K562 (cell line): ENCODE results near the gene ZNF585A. TPM values are rescaled to one million over a fixed set of nuclear protein-coding genes. Genes with fewer than 3 reads are reported as not detected.

Source experiments
- ATAC-seq: fragments of 200-7000 bp; cut with Tn5 transposase; 3 replicates; pipeline ENCODE4 v1.9.1; 2020; ENCODE audit warnings: moderate library complexity
- BruUV-seq: library from RNA; stranded (reverse); fragments of 400-500 nt; replicated peaks from 2 replicates; lab custom pipeline; 2021; lab: Mats Ljungman, UMichigan
- CTCF ChIA-PET: fragments of 300-600 bp; formaldehyde crosslinking; extraction: SDS; loops from one replicate; lab custom pipeline; 2021; ENCODE audit warnings: low intra/inter-chr PET ratio; lab: Yijun Ruan, JAX
- POLR2A ChIA-PET: fragments of 300-600, 350-650 bp; sonication (Branson Sonifier 250); formaldehyde crosslinking; extraction: SDS; loops from one replicate; lab custom pipeline; 2021; ENCODE audit warnings: antibody characterized with exemption, inconsistent platforms; lab: Yijun Ruan, JAX
- DNase-seq, 4 experiments: peaks; one replicate each; pipeline versions ENCODE4 v3.0.0 to v3.0.0-alpha.2; 2011 to 2018; ENCODE audit warnings: low spot score in 3 of 4, mixed read lengths in 3 of 4; ENCODE audit errors: extremely low read depth in 1 of 4
- FAIRE-seq: peaks from 2 replicates; lab custom pipeline; 2011; peaks lifted over from hg19 to GRCh38; lab: Jason Lieb, UNC
- H2AFZ ChIP-seq: 2 replicates; pipeline ENCODE4 v1.6.0; 2011; ENCODE audit warnings: low read depth, low read length, control low read depth, inconsistent platforms
- H3K27ac ChIP-seq: fragments of 200-600 bp; 3 replicates; pipeline ENCODE4 v1.8.0; 2011; ENCODE audit warnings: low read depth, mild to moderate bottlenecking, control low read depth, inconsistent platforms, low read length, moderate library complexity, mixed read lengths; ENCODE audit errors: extremely low read depth
- H3K27me3 ChIP-seq, 2 experiments: fragments of 300-600 bp in 1 of 2; 2 replicates in 1 of 2; 3 replicates in 1 of 2; pipeline versions ENCODE4 v1.6.0 to v1.8.0; 2011; ENCODE audit warnings: inconsistent platforms in 2 of 2, low read length in 2 of 2, mild to moderate bottlenecking in 1 of 2, mixed read lengths in 1 of 2, moderate library complexity in 1 of 2; ENCODE audit not compliant: control insufficient read depth in 2 of 2, insufficient read depth in 2 of 2
- H3K36me3 ChIP-seq: fragments of 300-600 bp; 3 replicates; pipeline ENCODE4 v1.8.0; 2011; ENCODE audit warnings: mild to moderate bottlenecking, low read length, inconsistent platforms; ENCODE audit not compliant: control insufficient read depth, insufficient read depth
- H3K4me1 ChIP-seq, 2 experiments: fragments of 200-600 bp in 1 of 2; replicated peaks in 1 of 2; 2 replicates in 1 of 2; 3 replicates in 1 of 2; pipeline versions ENCODE4 v1.5.1 to v1.8.0; 2011; ENCODE audit warnings: inconsistent platforms in 2 of 2, low read length in 2 of 2, mild to moderate bottlenecking in 1 of 2, mixed read lengths in 1 of 2, moderate library complexity in 1 of 2; ENCODE audit not compliant: control insufficient read depth in 2 of 2, insufficient read depth in 2 of 2
- H3K4me2 ChIP-seq: 2 replicates; pipeline ENCODE4 v1.6.1; 2011; ENCODE audit warnings: low read length, control low read depth, inconsistent platforms, mixed read lengths; ENCODE audit not compliant: insufficient read depth
- H3K4me3 ChIP-seq: fragments of 200-600 bp; sonication (generic), shearing (Covaris generic); 2 replicates; pipeline ENCODE4 v1.5.1; 2016; ENCODE audit warnings: control low read depth, inconsistent platforms
- H3K79me2 ChIP-seq: fragments of 200-600 bp; 3 replicates; pipeline ENCODE4 v1.8.0; 2011; ENCODE audit warnings: low read length, inconsistent platforms; ENCODE audit not compliant: control insufficient read depth, insufficient read depth
- H3K9ac ChIP-seq, 2 experiments: 2 replicates each; pipeline versions ENCODE4 v1.6.0 to v1.6.1; 2011; ENCODE audit warnings: low read depth in 2 of 2, low read length in 2 of 2, control low read depth in 1 of 2, inconsistent platforms in 1 of 2, mild to moderate bottlenecking in 1 of 2, mixed read lengths in 1 of 2; ENCODE audit not compliant: insufficient read depth in 1 of 2
- H3K9me1 ChIP-seq: one replicate; pipeline ENCODE4 v1.6.0; 2011; ENCODE audit warnings: inconsistent platforms, mild to moderate bottlenecking, low read length, moderate library complexity; ENCODE audit not compliant: control insufficient read depth, insufficient read depth
- H3K9me3 ChIP-seq: replicated peaks from 2 replicates; pipeline ENCODE4 v1.5.1; 2011; ENCODE audit warnings: low read depth, low read length, inconsistent platforms; ENCODE audit not compliant: control insufficient read depth, insufficient read depth
- H4K20me1 ChIP-seq: replicated peaks from 2 replicates; pipeline ENCODE4 v1.6.1; 2011; ENCODE audit warnings: low read length, inconsistent platforms, mixed read lengths; ENCODE audit not compliant: control insufficient read depth, insufficient read depth
- BDP1 ChIP-seq: IDR thresholded peaks from 3 replicates; pipeline ENCODE4 v1.6.1; 2011; ENCODE audit not compliant: insufficient read length, insufficient read depth
- ELF1 ChIP-seq: fragments of 200-800 bp; sonication (Bioruptor generic); IDR thresholded peaks from 2 replicates; pipeline ENCODE4 v1.6.1; 2016; ENCODE audit warnings: missing genetic modification characterization, missing compliant biosample characterization
- ELF4 ChIP-seq: fragments of 450-650 bp; formaldehyde crosslinking; IDR thresholded peaks from 2 replicates; pipeline ENCODE4 v1.4.0; 2022; ENCODE audit warnings: missing genetic modification characterization
- FOSL1 ChIP-seq: fragments of 200-800 bp; sonication (Bioruptor generic); conservative IDR thresholded peaks from 2 replicates; pipeline ENCODE4 v1.6.1; 2016; ENCODE audit warnings: missing genetic modification characterization, missing compliant biosample characterization
- HDAC6 ChIP-seq: IDR thresholded peaks from 2 replicates; pipeline ENCODE4 v1.6.1; 2012; ENCODE audit warnings: low read depth, mild to moderate bottlenecking, control low read depth, inconsistent platforms, low read length, moderate library complexity
- HOXB6 ChIP-seq: fragments of 250-450 bp; sonication (Bioruptor Pico); IDR thresholded peaks from 2 replicates; pipeline ENCODE4 v1.5.1; 2022; ENCODE audit warnings: mild to moderate bottlenecking, borderline replicate concordance
- IRF2 ChIP-seq: sonication (generic); formaldehyde crosslinking; IDR thresholded peaks from 2 replicates; pipeline ENCODE4 v1.8.1; 2022; ENCODE audit warnings: mild to moderate bottlenecking, missing genetic modification reagents
- KLF16 ChIP-seq: IDR thresholded peaks from 2 replicates; pipeline ENCODE4 v1.6.1; 2016; ENCODE audit warnings: antibody characterized with exemption
- NFXL1 ChIP-seq: fragments of 450-650 bp; formaldehyde crosslinking; IDR thresholded peaks from 2 replicates; pipeline ENCODE4 v1.4.0; 2021; ENCODE audit warnings: mild to moderate bottlenecking
- PHF20 ChIP-seq: fragments of 450-650 bp; IDR thresholded peaks from 2 replicates; pipeline ENCODE4 v1.6.1; 2018; ENCODE audit not compliant: partially characterized antibody
- SNIP1 ChIP-seq: fragments of 450-650 bp; IDR thresholded peaks from 2 replicates; pipeline ENCODE4 v1.7.1; 2017; ENCODE audit warnings: low read depth, mild to moderate bottlenecking
- SRSF9 ChIP-seq: fragments of 200-400 bp; formaldehyde crosslinking; IDR thresholded peaks from 2 replicates; pipeline ENCODE4 v1.6.1; 2017; ENCODE audit warnings: low read depth, low read length, borderline replicate concordance
- THRA ChIP-seq: fragments of 450-650 bp; IDR thresholded peaks from 2 replicates; pipeline ENCODE4 v1.6.1; 2017; ENCODE audit warnings: mild to moderate bottlenecking, moderate library complexity
- ZKSCAN3 ChIP-seq: fragments of 250-450 bp; sonication (Bioruptor Pico); IDR thresholded peaks from 2 replicates; pipeline ENCODE4 v1.4.0; 2020
- ZNF134 ChIP-seq: fragments of 250-450 bp; sonication (Bioruptor Pico); conservative IDR thresholded peaks from 2 replicates; pipeline ENCODE4 v1.4.0; 2020
- ZNF146 ChIP-seq: IDR thresholded peaks from one replicate; pipeline ENCODE4 v1.6.1; 2018; ENCODE audit warnings: missing compliant biosample characterization; ENCODE audit not compliant: unreplicated experiment
- ZNF184 ChIP-seq: sonication (generic); formaldehyde crosslinking; IDR thresholded peaks from 2 replicates; pipeline ENCODE4 v1.5.0; 2020; ENCODE audit warnings: missing genetic modification reagents
- ZNF436 ChIP-seq: fragments of 250-450, 450-650 bp; sonication (Bioruptor Pico); formaldehyde crosslinking; IDR thresholded peaks from 2 replicates; pipeline ENCODE4 v1.7.0; 2020; ENCODE audit warnings: mild to moderate bottlenecking
- ZNF551 ChIP-seq: fragments of 250-450 bp; sonication (Bioruptor Pico); IDR thresholded peaks from 2 replicates; pipeline ENCODE4 v1.5.0; 2021; ENCODE audit warnings: mild to moderate bottlenecking, moderate library complexity
- ZNF589 ChIP-seq: fragments of 200-800 bp; sonication (Bioruptor generic); IDR thresholded peaks from 2 replicates; pipeline ENCODE4 v1.6.1; 2016; ENCODE audit warnings: low read depth, missing genetic modification characterization, missing compliant biosample characterization
- WGBS: fragments of 100-300 bp; shearing (Covaris generic); methylation state at CpG from one replicate; pipeline ENCODE4 v1.1.6; 2016; ENCODE audit warnings: low coverage, mixed read lengths; ENCODE audit not compliant: insufficient coverage; ENCODE audit errors: missing lambda C conversion rate; 5-methylcytosine and 5-hydroxymethylcytosine counted together
- in situ Hi-C: fragments of 300-500 bp; cut with MboI; formaldehyde crosslinking; loops from 4 replicates; pipeline ENCODE4 v1.15.0; 2018; ENCODE audit warnings: inconsistent platforms, mixed read lengths
- intact Hi-C: fragments of 100-400 bp; cut with micrococcal nuclease; formaldehyde crosslinking; loops from 2 replicates; pipeline ENCODE4 v1.14.2; 2022
- polyA plus RNA-seq, 8 experiments: library from polyadenylated mRNA; depleted of rRNA in 4 of 8; stranded (reverse) in 5 of 8; unstranded in 3 of 8; fragments of >200 nt; fragmentation: Nextera tagmentation in 2 of 8; fragmentation: Illumina TruSeq in 1 of 8; extraction: Ambion mirVana in 2 of 8; extraction: Trizol in 1 of 8; gene quantifications; 2 replicates each; pipeline versions ENCODE4 v1.2.1 to v1.2.3, GENCODE V29; 2011 to 2014; ENCODE audit warnings: inconsistent platforms in 1 of 8, missing spikeins in 1 of 8
- total RNA-seq, 7 experiments: library from RNA; depleted of rRNA in 6 of 7; stranded (reverse); fragments of >200 nt in 6 of 7; fragmentation: Illumina TruSeq in 2 of 7; extraction: Trizol in 2 of 7; gene quantifications; 2 replicates each; pipeline versions ENCODE4 v1.2.1 to v1.2.3, GENCODE V29; 2011 to 2021; ENCODE audit warnings: low replicate concordance in 1 of 7
- TF ChIP-seq, protein P1 (sequence below): fragments of 450-650 bp; IDR thresholded peaks from 2 replicates; pipeline ENCODE4 v1.6.1; 2017; ENCODE audit warnings: antibody characterized with exemption
- TF ChIP-seq, protein P2 (sequence below): fragments of 250-450 bp; sonication (Bioruptor Pico); IDR thresholded peaks from 2 replicates; pipeline ENCODE4 v1.8.0; 2021; ENCODE audit warnings: moderate library complexity, mild to moderate bottlenecking, inconsistent platforms

ZNF585A gene
- total and polyA plus RNA-seq, 9 of the 15 experiments (the other 6 are each of a cell fraction or from before 2014, with no cell fraction given) = 5.6 to 31.0 (median 8.5) TPM

DNA sequence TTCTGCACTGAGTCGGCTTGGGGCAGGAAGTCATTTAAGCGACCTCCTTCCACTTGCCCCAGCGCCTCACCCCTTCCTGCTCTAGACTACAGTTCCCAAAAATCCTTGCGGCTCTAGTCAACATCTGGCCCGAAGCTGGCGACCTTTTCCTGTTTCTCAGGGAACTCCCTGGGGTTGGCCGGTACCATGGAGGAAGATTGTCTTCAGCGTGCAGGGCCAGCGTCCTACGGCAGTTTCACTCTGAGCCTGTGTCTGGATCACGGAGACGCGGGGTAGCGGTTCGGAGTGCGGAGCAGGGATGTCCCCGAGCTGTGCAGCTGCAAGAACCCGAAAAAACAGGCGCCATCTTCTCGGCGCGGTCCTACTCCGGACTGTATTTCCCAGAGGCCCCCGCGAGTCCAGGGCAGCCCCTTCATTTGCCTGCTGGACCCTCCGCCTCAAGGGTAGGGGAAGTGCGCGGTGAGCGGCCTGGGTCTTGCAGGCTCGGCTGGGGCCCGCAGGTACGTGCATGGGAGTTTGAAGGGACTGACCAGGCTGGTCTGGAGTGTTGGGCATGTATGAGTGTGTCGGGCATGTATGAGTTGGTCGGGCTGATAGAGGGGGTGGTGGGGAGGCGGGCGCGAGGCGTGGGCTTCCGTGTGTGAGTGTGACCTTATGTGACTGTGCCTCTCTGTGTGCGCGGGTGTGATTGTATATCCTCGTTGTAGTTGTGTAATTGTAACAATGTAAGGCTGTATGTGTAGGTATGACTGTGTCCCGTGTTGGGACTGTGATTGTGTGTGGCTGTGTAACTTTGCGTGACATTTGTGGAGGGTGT is 45.5 kb upstream of the ZNF585A start, which contains the start of gene ZNF383:
ZNF383 (plus strand) TSS at position 440 of the 817 bp plus-strand sequence. CDS start 12,240 bp downstream, outside the sequence.
- 0% methylated on average over 36 of the region's 44 CpGs for WGBS
- peaks cover 9% of the 10 kb centered on the region; the same call in 2 of the 3 replicates for H3K36me3 ChIP-seq
- FAIRE-seq (peak; percentile 93), ATAC-seq (peak; percentile 97), DNase-seq (peak; percentile 85 to 92 (median 86))
- peak within 1 kb of the TSS; percentile 84 for H3K27ac ChIP-seq
- no peaks in the 10 kb centered on the region for H3K9me3 ChIP-seq
- H3K4me2 ChIP-seq = peak within 1 kb of the TSS; percentile 99
- H2AFZ ChIP-seq = peak within 1 kb of the TSS; percentile 94
- H3K4me1 ChIP-seq = peaks cover 0 to 9% of the 10 kb centered on the region in 2 experiments; a peak in 3 of 5 replicates
- peak within 1 kb of the TSS; percentile 61 for H3K4me3 ChIP-seq
- no peaks in the 10 kb centered on the region for H3K9me1 ChIP-seq
- no TSS peak for BruUV-seq
- intact Hi-C loops (no loop called here), in situ Hi-C loops (no loop called here)
- ChIA-PET CTCF (no interaction called here), POLR2A (interaction anchor here (0.8 to 1.6 kb wide), 5 partner anchors 9 to 1003 kb away, joined by 3 to 6 read pairs (median 5); partner anchors contain the start of genes ZNF146, ZNF540, ZNF565 and ZNF571)
- no peaks in the 10 kb centered on the region for H4K20me1 ChIP-seq
- H3K9ac ChIP-seq = peak within 1 kb of the TSS; percentile 83 to 93
- H3K27me3 ChIP-seq = no peaks in the 10 kb centered on the region
- H3K79me2 ChIP-seq = peaks cover 16% of the 10 kb centered on the region
- TF ChIP-seq ZNF551 (no peak), HDAC6 (no peak), KLF16 (no peak), IRF2 (CRISPR knock-in tag) (no peak), ZKSCAN3 (CRISPR knock-in tag) (no peak), ZNF184 (CRISPR knock-in tag) (no peak), THRA (no peak), ELF1 (tag) (peak; percentile 92), BDP1 (no peak), ZNF589 (CRISPR knock-in tag) (no peak), SNIP1 (no peak), ZNF134 (CRISPR knock-in tag) (no peak), ZNF146 (CRISPR knock-in tag) (no peak), PHF20 (peak; percentile 91), NFXL1 (CRISPR knock-in tag) (no peak), ZNF436 (CRISPR knock-in tag) (no peak), HOXB6 (CRISPR knock-in tag) (no peak), SRSF9 (no peak), FOSL1 (tag) (no peak; the same call in 1 of the 2 replicates), ELF4 (CRISPR knock-in tag) (peak; percentile 61; the same call in 1 of the 2 replicates)
- TF ChIP-seq, protein P1, sequence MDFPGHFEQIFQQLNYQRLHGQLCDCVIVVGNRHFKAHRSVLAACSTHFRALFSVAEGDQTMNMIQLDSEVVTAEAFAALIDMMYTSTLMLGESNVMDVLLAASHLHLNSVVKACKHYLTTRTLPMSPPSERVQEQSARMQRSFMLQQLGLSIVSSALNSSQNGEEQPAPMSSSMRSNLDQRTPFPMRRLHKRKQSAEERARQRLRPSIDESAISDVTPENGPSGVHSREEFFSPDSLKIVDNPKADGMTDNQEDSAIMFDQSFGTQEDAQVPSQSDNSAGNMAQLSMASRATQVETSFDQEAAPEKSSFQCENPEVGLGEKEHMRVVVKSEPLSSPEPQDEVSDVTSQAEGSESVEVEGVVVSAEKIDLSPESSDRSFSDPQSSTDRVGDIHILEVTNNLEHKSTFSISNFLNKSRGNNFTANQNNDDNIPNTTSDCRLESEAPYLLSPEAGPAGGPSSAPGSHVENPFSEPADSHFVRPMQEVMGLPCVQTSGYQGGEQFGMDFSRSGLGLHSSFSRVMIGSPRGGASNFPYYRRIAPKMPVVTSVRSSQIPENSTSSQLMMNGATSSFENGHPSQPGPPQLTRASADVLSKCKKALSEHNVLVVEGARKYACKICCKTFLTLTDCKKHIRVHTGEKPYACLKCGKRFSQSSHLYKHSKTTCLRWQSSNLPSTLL = no peak
- TF ChIP-seq, protein P2, sequence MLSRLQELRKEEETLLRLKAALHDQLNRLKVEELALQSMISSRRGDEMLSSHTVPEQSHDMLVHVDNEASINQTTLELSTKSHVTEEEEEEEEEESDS (CRISPR knock-in tag) = no peak
